Amygdala (tissue), 56 donors: Measurements from ENCODE around the gene FAM83D.
"Not testable (repeated sequence)": the region's sequence is repeated elsewhere in the genome, so short reads cannot be mapped to it uniquely, and the experiment has no call there.

Source experiments
- DNase-seq, 56 donors: peaks; one replicate each; lab custom pipeline; 2025; lab: John Stamatoyannopoulos, UW

FAM83D gene

DNA sequence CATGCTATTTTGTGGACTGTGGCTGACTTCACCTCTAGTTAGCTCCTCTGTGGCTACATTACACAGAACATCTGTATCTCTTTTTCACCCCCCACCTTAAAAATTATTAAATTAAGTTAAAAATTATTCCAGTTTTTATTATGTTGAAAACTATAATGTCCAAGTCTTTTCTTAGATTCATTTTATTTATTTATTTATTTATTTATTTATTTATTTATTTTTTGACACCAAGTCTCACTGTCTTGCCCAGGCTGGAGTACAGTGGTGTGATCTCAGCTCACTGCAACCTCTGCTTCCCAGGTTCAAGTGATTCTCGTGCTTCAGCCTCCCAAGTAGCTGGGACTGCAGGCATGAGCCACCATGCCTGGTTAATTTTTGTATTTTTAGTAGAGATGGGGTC lies 70.6 kb downstream of the FAM83D start:
- DNase-seq: not testable (repeated sequence)

DNA sequence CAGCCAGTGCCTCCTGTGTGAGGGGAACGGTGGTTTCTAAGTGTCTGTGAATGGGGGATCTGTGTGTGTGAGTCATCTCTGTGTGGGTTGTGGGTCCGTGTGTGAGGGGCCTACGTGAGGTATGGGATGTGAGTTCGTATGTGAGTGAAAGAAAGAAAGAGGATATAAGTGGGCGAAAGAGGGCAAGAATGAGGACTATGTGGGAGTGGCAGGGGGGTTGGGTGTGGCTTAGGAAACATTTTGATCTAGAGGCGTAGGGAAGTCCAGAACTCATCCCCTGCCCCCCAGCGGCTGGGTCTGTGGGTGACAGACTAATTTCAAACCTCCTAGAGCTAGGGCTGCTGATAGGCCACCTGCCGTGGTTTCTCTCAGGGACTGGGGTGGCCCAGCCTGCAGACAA lies 71.4 kb downstream of the FAM83D start:
- peak in 1 of 56 donors; percentile 5 for DNase-seq

DNA sequence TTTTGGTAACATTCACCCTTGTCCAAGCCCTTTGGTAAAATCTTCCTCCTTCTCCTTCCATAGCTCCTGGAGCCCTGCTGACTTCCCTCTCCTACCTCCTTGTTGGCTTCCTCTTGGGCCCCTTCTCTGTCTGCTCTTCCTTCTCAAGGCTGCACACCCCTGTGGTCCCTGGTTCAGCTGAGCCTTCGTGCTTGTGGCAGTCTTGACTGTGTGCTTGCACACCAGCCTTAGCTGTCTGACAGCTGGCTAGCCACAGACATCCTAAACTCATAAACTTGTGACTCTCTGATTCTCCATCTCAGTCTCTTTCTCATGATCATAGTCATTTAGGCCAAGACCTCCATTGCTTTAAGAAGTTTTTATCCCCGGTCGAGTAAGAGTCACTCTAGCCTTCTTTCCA lies 73.0 kb downstream of the FAM83D start:
- no peak for DNase-seq

- DNase-seq: no peak
These were observed 74.0 kb downstream of the FAM83D start for GRCh38 chr20:38999965-39000910.
